OCI-LY3 (cell line): Measurements from ENCODE around the gene KIAA0513.

Experiments
- CTCF ChIP-seq: fragments of 200-600, 300-600 bp; sonication (generic); IDR thresholded peaks from 2 replicates; pipeline ENCODE4 v1.5.1; 2014; ENCODE audit warnings: antibody characterized with exemption, low read length, low read depth
- EZH2phosphoT487 ChIP-seq: fragments of 200-600 bp; shearing (Covaris generic); IDR thresholded peaks from 2 replicates; pipeline ENCODE4 v1.6.1; 2018; ENCODE audit warnings: antibody characterized with exemption, mixed run types, low read depth

GRCh38 chr16:85025781-85026653 lies 1.6 kb upstream of the KIAA0513 start:
- TF ChIP-seq CTCF (no peak), EZH2phosphoT487 (no peak)
